Nephron progenitor cell (in vitro differentiated cells): ENCODE data around the gene PTGS2.

ENCODE experiments used
- DNase-seq: peaks from one replicate; pipeline ENCODE4 v3.0.0; 2021
- H3K27ac Mint-ChIP-seq: 2 replicates; pipeline ENCODE4 v1.8.0; 2021; ENCODE audit warnings: mild to moderate bottlenecking, moderate library complexity, mixed read lengths
- H3K27me3 Mint-ChIP-seq: 2 replicates; pipeline ENCODE4 v1.8.0; 2021; ENCODE audit warnings: mild to moderate bottlenecking, low read depth, mixed read lengths; ENCODE audit not compliant: poor library complexity
- H3K36me3 Mint-ChIP-seq: 2 replicates; pipeline ENCODE4 v1.8.0; 2021; ENCODE audit warnings: low read depth, mixed read lengths
- H3K4me1 Mint-ChIP-seq: 2 replicates; pipeline ENCODE4 v1.8.0; 2021; ENCODE audit warnings: mixed read lengths
- H3K4me3 Mint-ChIP-seq: 2 replicates; pipeline ENCODE4 v1.8.0; 2021; ENCODE audit warnings: mild to moderate bottlenecking, moderate library complexity, mixed read lengths
- H3K9me3 Mint-ChIP-seq: 2 replicates; pipeline ENCODE4 v1.8.0; 2021; ENCODE audit warnings: mild to moderate bottlenecking, moderate library complexity, mixed read lengths
- TF ChIP-seq, protein P1 (sequence below): fragments of 200-600 bp; sonication (generic); IDR thresholded peaks from 2 replicates; pipeline ENCODE4 v1.5.0; 2021; ENCODE audit warnings: antibody characterized with exemption

The PTGS2 gene

GRCh38 chr1:186683652-186684410 is 3.6 kb upstream of the PTGS2 start:
- H3K27me3 Mint-ChIP-seq = peaks cover 46% of the 10 kb centered on the region
- no peak overlapping the region for H3K27ac Mint-ChIP-seq
- no peak overlapping the region for H3K4me3 Mint-ChIP-seq
- peaks cover 8% of the 10 kb centered on the region for H3K4me1 Mint-ChIP-seq
- TF ChIP-seq, protein P1, sequence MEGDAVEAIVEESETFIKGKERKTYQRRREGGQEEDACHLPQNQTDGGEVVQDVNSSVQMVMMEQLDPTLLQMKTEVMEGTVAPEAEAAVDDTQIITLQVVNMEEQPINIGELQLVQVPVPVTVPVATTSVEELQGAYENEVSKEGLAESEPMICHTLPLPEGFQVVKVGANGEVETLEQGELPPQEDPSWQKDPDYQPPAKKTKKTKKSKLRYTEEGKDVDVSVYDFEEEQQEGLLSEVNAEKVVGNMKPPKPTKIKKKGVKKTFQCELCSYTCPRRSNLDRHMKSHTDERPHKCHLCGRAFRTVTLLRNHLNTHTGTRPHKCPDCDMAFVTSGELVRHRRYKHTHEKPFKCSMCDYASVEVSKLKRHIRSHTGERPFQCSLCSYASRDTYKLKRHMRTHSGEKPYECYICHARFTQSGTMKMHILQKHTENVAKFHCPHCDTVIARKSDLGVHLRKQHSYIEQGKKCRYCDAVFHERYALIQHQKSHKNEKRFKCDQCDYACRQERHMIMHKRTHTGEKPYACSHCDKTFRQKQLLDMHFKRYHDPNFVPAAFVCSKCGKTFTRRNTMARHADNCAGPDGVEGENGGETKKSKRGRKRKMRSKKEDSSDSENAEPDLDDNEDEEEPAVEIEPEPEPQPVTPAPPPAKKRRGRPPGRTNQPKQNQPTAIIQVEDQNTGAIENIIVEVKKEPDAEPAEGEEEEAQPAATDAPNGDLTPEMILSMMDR = no peak
- DNase-seq = no peak
- peaks cover 15% of the 10 kb centered on the region for H3K9me3 Mint-ChIP-seq
- H3K36me3 Mint-ChIP-seq = no peaks in the 10 kb centered on the region

GRCh38 chr1:186682736-186683135 is 2.5 kb upstream of the PTGS2 start:
- Mint-ChIP-seq H3K27me3 (peaks cover 56% of the 10 kb centered on the region), H3K4me1 (peaks cover 8% of the 10 kb centered on the region)
- DNase-seq = no peak

GRCh38 chr1:186681801-186682200 is 1.6 kb upstream of the PTGS2 start:
- Mint-ChIP-seq H3K27me3 (peaks cover 53% of the 10 kb centered on the region), H3K4me3 (no peak overlapping the region), H3K36me3 (no peaks in the 10 kb centered on the region), H3K9me3 (peaks cover 3% of the 10 kb centered on the region), H3K27ac (no peak overlapping the region), H3K4me1 (peaks cover 8% of the 10 kb centered on the region)
- TF ChIP-seq, protein P1 = no peak
- DNase-seq = no peak

More at GRCh38 chr1:186682736-186683135, 2.5 kb upstream of the PTGS2 start:
- TF ChIP-seq, protein P1 = no peak
- H3K4me3 Mint-ChIP-seq = no peak overlapping the region
- H3K27ac Mint-ChIP-seq = no peak overlapping the region
- H3K36me3 Mint-ChIP-seq = no peaks in the 10 kb centered on the region
- H3K9me3 Mint-ChIP-seq = peaks cover 12% of the 10 kb centered on the region

GRCh38 chr1:186681121-186681520 is 898 bp upstream of the PTGS2 start:
- H3K27ac Mint-ChIP-seq = no peak overlapping the region
- no peak for DNase-seq
- no peaks in the 10 kb centered on the region for H3K9me3 Mint-ChIP-seq
- H3K27me3 Mint-ChIP-seq = peaks cover 56% of the 10 kb centered on the region
- H3K4me1 Mint-ChIP-seq = peaks cover 8% of the 10 kb centered on the region
- H3K36me3 Mint-ChIP-seq = no peaks in the 10 kb centered on the region
- TF ChIP-seq, protein P1 = no peak
- H3K4me3 Mint-ChIP-seq = peak overlapping the region; percentile 90

DNA sequence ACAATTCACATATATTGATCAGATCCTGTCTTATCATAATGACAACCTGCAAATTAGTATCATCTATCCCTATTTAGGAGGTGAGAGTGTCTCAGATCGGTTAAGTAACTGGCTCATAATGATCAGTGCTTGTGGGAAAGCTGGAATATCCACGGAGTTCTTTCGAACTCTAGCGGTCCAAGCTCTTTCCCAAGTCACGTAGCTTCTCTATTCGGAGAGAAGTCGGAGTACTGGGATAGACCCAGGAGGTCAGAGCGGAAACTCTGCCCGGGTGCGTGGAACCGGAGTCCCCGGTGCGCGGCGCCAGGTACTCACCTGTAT is 339 bp downstream of the PTGS2 start:
- no peaks in the 10 kb centered on the region for H3K9me3 Mint-ChIP-seq
- H3K4me1 Mint-ChIP-seq = peaks cover 8% of the 10 kb centered on the region
- no peaks in the 10 kb centered on the region for H3K36me3 Mint-ChIP-seq
- TF ChIP-seq, protein P1 = no peak
- no peak overlapping the region for H3K27ac Mint-ChIP-seq
- H3K27me3 Mint-ChIP-seq = peaks cover 53% of the 10 kb centered on the region
- no peak for DNase-seq
- peak overlapping the region; percentile 90 for H3K4me3 Mint-ChIP-seq

GRCh38 chr1:186678155-186678554 is 2.1 kb downstream of the PTGS2 start:
- Mint-ChIP-seq H3K9me3 (no peaks in the 10 kb centered on the region), H3K27me3 (peaks cover 52% of the 10 kb centered on the region), H3K27ac (no peak overlapping the region), H3K4me3 (no peak overlapping the region), H3K4me1 (peaks cover 8% of the 10 kb centered on the region), H3K36me3 (no peaks in the 10 kb centered on the region)
- DNase-seq = no peak
- TF ChIP-seq, protein P1 = no peak
